ENCODE measurements around the gene IQCK.

Gene IQCK

GRCh38 chr16:19722269-19722952 lies 4.3 kb downstream of the IQCK start:
- DNase-seq = no peak

DNA sequence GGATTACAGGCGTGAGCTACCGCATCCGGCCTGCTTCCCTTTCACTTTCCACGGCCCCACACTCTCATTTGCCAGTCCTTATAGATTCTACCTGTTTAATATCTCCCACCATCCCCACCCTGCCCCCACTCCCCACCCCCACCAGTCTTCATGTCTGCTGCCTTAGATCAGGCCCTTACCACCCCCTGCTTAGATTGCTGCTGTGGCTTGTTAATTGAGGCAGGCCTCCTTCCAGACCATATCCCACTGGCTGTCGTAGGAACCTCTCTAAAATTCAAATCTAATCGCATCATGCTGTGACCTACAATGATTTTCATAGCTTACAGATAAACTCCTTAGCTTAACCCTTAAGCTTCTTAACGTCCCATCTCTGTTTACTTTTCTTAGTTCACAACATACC lies 4.9 kb downstream of the IQCK start:
- no peak for DNase-seq

DNA sequence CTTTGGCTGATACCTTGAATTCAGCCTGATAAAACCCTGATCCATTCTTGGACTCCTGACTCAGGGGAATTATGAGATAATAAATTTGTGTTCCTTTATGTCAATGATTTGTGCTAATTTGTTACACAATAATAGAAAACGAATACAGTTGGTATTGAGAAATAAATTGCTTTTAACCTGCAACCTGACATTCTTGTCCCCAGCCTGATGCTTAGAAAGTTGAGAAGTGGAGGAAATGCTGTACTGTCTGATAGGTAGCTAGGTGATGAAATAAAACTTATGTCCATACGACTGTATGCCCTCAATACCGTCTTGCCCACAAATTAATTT lies 10.5 kb downstream of the IQCK start:
- DNase-seq = no peak

- no peak for DNase-seq
Measured at GRCh38 chr16:19733551-19733950, 15.5 kb downstream of the IQCK start.

GRCh38 chr16:19735074-19735867 lies 17.2 kb downstream of the IQCK start:
- DNase-seq = no peak

DNA sequence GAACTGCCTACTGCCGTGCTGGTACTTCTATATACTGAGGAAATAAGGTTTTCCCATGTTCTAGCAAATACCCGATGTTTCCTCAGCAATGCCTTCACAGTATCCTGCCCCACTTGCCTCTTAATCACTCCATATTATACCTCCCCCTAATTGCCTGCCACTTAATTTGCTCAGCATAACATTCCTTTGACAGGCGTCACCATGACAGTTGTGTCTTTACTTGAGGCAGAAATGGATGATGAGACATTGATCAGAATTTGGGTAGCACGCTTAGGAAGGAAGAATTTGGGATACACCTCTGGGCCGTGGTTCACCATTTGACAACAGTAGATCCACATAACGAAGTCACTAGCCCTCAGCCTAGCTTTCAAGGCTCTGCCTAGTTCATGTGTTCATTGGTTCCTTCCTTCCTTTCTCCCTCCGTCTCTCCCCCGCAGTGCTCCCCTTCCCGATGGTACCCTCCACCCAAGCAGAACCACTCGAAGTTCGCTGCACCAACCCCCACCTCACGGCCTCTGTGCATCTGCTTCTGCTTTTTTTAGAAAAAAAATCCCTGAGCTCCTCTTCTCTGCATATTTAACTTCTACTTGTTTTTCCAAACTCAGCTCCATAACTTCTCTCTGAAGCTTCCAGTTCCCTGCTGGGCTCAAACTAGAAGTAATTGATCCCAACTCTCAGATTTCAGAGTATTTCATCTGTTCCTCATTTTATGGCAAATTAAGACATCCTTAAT lies 19.4 kb downstream of the IQCK start:
- DNase-seq = no peak

DNA sequence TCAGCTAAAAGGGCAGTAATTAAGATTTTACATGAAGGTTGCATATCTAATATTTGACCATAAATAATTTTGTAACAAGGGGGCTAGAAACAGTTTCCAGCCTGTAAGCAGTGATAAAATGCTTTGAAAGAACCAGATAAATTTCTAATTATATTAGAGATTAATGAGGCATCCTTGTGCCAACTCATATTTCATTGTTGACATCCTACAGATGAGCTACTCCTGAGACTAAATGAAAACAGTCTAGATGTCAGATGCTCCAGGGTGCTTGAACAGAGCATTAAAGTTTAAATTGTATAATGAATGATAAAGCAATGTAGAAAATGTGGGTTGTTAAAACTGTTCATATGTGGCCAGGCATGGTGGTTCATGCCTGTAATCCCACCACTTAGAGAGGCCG lies 23.3 kb downstream of the IQCK start:
- DNase-seq = no peak

- DNase-seq = no peak
Measured at GRCh38 chr16:19743816-19744159, 25.7 kb downstream of the IQCK start.

DNA sequence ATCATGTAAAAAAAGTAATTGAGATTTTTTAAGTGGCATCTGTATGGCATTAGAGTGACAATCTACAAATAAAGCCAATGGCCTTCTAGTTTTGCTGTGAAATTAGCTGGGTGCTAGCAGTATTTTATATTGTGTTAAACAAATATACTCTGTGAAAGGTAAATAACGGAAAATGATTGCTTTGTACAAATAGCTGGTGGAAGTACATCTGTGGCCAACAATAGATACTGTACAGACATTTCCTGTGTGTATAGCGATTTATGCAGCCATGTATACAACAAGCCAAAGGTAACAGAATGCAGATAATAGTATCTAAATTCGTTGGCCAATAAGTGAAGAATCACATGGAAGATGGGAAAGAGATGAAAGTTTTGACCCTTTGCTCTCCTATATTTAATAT lies 26.6 kb downstream of the IQCK start:
- DNase-seq = no peak

DNA sequence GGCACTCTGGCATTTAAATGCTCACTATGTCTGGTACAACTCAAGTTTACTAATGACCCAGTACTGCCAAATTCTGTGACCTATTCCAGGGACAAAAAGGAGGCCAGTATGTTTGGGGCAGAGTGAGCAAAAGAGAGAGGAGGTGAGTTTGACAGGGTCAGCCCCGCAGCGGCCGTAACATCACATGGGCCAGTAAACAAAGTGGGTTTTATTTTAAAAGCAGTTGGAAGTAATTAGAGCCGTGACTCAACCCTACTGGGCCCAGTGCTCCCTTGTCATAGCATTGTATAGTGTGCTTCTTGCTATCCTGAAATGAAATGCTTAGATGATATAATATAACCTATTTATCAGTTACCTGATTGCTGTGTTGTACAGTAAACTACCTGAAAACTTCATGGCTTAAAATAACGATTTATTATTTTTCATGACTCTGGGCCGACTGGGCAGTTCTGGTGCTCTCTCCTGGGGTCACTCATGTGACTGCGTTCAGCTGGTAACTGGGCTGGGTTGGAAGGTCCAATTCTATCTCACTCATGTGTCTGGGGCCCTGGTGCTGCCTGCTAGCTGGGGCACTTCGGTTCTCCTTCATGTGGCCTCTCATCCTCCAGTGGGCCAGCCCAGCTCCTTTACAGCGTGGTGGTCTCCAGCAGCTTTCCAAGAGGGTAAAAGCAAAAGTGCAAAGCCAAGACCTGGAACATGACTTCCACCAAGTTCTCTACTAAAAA lies 27.4 kb downstream of the IQCK start:
- no peak for DNase-seq

- DNase-seq = no peak
Measured at GRCh38 chr16:19746561-19746960, 28.5 kb downstream of the IQCK start.

DNA sequence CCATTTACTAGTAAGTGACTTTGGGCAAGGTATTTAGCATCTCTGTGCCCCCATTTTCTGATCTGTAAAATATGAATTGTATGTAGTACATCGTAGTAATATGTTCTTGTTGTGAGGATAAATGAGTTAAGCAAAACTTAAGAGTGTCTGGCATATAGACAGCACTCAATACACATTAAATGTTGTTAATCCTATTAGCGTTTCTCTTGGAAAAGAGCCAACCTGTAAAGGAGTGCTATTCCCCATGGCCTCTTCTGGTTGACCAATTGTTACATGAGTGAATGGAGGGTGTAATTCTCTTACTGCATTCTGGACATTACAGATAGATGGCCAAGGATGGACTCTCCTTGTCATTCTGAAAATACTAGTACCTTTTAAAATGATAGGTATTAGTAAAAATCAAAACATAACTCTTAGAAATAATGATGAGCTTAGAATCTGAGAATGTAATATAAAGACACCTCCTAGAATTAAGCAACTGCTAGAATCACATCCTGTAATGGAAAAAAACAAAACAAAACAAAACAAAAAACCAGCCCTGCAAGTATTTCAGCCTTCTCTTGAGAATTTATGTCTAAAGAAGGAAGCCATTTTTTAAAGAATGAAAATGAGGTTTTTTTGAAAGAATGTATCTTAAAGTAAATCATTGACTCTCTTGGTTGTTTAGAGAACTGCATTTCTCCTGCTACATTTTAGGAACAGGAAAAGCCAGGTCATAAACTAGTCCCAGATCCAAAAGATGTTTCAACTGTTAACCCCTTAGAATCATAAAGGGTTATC lies 30.5 kb downstream of the IQCK start:
- no peak for DNase-seq

DNA sequence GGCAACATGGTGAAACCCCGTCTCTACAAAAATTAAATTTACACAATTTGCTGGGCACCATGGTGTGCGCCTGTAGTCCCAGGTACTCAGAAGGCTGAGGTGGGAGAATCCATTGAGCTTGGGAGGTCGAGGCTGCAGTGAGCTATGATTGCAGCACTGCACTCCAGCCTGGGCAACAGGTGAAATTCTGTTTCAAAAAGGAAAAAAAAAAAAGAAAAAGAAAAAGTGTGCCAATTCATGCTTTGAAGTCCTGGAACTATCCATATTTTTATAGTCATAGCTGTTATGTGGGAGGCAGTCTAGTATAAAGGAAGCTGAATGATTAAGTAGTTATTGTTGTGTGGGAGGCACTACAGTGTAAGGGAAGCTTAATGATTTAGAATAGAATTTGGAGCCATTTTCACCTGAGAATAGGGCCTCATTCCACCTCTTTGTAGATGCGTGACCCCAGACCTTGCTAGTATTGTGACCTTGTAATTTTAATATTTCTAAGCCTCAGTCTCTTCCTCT lies 31.6 kb downstream of the IQCK start:
- DNase-seq = no peak

DNA sequence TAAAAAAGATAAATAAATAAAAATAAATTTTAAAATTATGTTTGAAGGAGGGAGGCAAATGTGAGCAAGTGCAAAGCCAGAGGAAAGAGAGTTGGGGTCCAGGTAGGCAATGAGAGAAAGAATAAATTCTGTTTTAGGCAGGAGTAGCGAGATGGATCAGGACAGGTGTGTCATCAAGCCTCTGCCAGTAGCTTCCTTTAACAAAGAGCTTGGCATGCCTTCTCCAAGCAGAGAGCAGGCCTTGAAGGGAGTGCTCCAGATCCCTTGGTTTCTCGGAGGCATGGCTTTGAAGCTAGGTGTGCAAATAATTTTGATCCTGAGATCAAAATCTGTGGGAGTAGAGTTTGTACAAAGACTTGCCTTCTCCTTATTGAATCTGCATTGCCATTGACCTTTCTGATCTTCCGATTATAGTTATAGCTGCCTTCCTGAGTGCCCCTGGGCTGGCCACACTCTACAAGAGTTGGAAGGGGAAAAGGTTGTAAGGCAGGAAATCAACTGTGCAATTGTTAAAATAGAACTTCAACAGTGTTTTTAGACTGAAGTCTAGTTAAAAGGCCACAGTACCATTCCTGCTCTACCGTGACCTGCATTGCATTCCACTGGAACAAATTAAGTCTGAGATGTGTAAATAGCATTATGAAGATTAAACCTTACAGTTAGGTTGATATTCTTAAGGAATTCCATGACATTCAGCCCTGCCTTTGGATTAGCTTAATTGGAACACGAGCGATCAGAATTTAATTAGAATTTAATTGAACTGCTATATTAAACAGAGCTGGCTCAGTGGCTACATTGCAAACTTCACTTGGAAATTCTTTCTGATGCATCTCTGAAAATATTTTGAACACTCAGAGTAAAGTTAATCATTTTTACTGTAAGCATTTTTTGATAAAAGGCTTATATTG lies 33.7 kb downstream of the IQCK start:
- DNase-seq = no peak

DNA sequence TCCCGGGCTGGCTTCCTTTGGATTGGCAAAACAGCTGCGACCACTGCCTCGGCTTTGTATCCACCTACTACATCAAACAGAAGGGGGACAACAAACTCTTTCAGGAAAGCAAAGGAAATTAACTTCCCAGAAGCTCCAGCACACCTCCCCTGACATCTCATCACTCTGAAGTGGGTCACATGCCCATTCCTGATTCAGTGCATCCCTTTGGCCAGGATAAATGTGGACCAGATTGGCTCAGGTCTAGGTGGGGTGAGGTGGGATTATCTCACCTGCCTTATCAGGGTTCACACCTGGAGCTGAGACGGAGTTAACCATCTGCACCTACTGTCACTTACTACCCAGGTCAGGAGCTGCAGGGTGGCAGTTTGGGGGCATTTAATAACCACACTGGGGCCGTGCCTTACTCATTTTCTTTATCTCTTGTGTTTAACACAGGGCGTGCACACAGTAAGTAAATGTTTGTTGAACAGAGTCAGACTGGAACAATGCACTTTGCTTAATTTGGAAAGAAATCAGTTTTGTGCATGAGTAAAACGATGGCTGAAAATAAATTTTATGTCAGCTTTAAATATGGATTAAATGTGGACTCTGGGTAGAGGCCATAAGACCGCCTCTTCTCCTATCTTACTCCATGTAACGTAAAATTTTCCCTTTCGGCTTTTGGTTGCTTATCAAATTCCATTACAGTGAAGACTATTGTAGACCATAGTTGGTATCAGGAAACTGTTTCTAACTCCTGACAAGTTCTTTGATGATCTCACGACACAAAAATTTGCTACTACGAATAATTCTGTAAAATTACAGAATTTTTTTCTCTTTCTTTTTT lies 36.0 kb downstream of the IQCK start:
- no peak for DNase-seq

- no peak for DNase-seq
Measured at GRCh38 chr16:19754644-19755036, 36.6 kb downstream of the IQCK start.

DNA sequence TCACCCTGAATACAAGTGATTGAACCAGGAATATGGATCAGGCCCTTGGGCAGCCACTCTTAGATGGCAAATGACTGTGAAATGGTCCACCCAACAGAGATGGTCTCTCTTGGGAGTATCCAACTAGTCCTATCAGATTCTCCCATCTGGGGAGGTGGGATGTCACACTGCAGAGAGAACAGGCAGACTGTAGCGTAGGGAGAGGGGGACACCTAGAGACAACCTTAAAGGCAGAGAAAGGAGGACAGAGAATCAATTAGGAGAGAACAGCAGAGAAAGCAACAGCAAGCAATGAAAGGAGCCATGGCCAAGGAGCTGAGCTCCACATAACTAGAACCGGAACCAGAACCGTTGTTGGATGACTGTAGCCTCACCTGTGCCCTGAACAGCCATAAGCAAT lies 37.2 kb downstream of the IQCK start:
- DNase-seq = no peak

DNA sequence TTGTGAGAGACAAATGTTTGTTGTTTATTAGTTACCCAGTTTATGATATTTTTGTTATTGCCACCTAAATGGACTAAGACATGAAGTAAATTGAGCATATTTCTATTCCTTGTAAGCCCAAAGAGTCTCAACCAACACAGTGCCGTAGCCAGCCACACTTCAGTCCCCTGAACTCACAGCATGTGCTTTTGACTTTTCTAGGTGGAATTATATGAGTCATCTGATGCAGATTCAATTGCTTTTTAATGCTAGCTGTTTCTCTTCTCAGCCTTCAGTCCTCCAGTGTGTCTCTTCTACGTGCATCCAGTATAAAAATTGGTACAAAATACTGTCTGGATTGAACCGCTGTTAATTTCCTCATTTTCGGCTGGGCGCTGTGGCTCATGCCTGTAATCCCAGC lies 39.0 kb downstream of the IQCK start:
- no peak for DNase-seq

DNA sequence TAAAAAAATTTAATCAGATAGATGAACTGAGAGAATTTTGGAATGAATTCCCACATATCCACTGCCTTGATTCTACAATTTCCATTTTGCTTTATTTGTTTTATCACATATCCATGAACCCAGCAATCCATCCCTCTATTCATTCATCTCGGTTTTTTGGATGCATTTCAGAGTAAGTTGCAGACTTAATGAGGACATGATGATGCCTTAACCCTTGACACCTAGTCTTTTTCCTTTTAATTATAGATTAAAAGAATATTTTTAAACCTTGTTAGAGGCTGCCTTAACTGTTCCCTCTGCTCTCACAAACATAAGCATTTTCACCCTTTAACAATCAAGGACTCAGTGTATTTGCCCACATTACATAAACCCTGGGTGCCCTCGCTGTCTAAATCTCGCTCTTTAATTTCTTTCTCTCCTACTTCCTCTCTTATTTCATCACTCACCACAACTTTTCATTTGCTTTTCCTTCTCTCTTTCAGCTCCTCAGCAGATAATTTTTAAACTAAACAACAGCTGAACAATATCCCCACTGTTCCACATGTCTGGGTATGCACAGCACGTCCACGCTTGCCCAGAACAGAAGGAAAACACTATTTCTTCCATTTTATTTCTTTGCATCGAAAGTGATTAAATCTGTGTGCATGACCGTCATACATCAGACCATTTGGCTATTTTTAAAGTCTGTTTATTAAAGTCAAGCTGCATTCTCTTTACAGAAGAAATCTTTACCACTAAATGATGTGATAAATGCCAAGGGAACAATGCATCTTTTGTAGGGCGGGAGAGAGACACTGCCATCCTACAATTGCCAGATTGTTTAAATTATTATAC lies 39.9 kb downstream of the IQCK start:
- DNase-seq = no peak
